ENCODE results near the gene TNIK.

DNA sequence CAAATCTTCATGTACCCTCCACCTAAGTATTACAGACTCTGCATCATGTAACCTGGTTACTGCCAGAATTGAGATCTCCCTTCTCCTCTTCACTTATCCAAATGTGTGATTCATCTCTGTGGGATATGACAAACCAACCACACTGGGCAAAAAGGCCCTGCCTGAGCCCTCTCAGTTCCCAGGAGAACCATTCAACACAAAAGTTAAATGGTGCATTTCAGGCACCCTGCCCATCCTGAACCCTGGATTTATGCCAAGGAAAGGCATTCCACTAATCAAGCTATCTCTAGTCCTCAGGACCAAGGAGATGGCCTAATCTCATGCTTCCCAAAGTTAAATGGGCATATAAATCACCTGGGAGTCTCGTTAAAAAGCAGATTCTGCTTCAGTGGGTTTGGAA is 108.5 kb downstream of the TNIK start:
- TF ChIP-seq, protein P1, sequence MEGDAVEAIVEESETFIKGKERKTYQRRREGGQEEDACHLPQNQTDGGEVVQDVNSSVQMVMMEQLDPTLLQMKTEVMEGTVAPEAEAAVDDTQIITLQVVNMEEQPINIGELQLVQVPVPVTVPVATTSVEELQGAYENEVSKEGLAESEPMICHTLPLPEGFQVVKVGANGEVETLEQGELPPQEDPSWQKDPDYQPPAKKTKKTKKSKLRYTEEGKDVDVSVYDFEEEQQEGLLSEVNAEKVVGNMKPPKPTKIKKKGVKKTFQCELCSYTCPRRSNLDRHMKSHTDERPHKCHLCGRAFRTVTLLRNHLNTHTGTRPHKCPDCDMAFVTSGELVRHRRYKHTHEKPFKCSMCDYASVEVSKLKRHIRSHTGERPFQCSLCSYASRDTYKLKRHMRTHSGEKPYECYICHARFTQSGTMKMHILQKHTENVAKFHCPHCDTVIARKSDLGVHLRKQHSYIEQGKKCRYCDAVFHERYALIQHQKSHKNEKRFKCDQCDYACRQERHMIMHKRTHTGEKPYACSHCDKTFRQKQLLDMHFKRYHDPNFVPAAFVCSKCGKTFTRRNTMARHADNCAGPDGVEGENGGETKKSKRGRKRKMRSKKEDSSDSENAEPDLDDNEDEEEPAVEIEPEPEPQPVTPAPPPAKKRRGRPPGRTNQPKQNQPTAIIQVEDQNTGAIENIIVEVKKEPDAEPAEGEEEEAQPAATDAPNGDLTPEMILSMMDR (conservative IDR thresholded peaks at IDR 0.05; ENCODE audit: low read depth in 2 of 2): no peak
- TF ChIP-seq EZH2 (IDR thresholded peaks at IDR 0.05; ENCODE audit: low read depth, unreplicated experiment) (no peak), POLR2AphosphoS5 (IDR thresholded peaks at IDR 0.05; ENCODE audit: low read depth) (no peak), CREB1 (CRISPR knock-in tag; IDR thresholded peaks at IDR 0.05; ENCODE audit: low read depth) (no peak), EZH2phosphoT487 (IDR thresholded peaks at IDR 0.05; ENCODE audit: unreplicated experiment) (no peak)
